ENCODE results near the gene ZPBP. TPM values are rescaled to one million over a fixed set of nuclear protein-coding genes. Genes with fewer than 3 reads are reported as not detected.

The ZPBP gene
- total RNA-seq, 1 donor from 2014 or later, result not detected

DNA sequence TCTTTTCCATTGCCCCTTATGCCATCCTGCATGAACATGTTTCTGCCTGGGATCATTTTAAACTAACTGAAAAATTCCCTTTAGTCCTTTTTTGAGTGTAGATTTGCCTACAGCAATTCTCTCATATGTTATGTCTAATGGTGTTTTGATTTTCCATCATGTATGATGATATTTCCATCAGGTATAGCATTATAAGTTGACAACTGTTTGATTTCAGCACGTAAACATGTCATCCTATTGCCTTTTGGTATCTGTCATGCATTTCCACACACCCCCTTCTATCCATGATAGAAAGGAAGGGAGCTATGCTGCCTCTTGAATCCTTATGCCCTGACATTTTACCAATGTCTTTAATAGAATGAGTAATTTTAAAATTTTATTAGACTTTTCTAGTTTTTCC lies 116.8 kb downstream of the ZPBP start:
- ATAC-seq, result no peak
- Histone ChIP-seq H3K9me3 (no peaks in the 10 kb centered on the region), H3K27ac (no peak overlapping the region), H3K4me1 (no peaks in the 10 kb centered on the region), H3K4me3 (no peak overlapping the region), H3K27me3 (no peaks in the 10 kb centered on the region), H3K36me3 (no peaks in the 10 kb centered on the region)
- TF ChIP-seq, protein P1, sequence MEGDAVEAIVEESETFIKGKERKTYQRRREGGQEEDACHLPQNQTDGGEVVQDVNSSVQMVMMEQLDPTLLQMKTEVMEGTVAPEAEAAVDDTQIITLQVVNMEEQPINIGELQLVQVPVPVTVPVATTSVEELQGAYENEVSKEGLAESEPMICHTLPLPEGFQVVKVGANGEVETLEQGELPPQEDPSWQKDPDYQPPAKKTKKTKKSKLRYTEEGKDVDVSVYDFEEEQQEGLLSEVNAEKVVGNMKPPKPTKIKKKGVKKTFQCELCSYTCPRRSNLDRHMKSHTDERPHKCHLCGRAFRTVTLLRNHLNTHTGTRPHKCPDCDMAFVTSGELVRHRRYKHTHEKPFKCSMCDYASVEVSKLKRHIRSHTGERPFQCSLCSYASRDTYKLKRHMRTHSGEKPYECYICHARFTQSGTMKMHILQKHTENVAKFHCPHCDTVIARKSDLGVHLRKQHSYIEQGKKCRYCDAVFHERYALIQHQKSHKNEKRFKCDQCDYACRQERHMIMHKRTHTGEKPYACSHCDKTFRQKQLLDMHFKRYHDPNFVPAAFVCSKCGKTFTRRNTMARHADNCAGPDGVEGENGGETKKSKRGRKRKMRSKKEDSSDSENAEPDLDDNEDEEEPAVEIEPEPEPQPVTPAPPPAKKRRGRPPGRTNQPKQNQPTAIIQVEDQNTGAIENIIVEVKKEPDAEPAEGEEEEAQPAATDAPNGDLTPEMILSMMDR (IDR thresholded peaks at IDR 0.05), result no peak
- intact Hi-C loops (cut with DNase I), result no loop called here
- DNase-seq, result no peak

DNA sequence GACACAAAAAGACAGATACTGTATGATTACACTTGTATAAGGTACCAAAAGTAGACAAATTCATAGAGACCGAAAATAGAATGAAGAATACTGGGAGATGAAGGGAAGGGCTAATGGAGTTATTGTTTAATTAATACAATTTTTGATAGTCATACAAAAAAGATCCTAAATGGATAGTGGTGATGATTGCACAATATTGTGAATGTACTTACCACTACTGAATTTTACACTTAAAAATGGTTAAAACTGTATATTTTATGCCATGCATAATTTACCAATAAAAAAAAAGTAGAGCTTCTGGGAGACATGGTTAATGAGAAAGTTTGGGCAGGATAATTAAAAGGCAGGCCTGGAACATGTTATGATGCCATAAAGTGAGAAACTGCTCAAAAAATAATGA lies 119.0 kb downstream of the ZPBP start:
- TF ChIP-seq, protein P1 (IDR thresholded peaks at IDR 0.05), result no peak
- intact Hi-C loops (cut with DNase I), result no loop called here
- Histone ChIP-seq H3K9me3 (no peaks in the 10 kb centered on the region), H3K27ac (no peak overlapping the region), H3K4me1 (no peaks in the 10 kb centered on the region), H3K27me3 (no peaks in the 10 kb centered on the region), H3K4me3 (no peak overlapping the region), H3K36me3 (no peaks in the 10 kb centered on the region)
- ATAC-seq, result no peak
- no peak for DNase-seq

DNA sequence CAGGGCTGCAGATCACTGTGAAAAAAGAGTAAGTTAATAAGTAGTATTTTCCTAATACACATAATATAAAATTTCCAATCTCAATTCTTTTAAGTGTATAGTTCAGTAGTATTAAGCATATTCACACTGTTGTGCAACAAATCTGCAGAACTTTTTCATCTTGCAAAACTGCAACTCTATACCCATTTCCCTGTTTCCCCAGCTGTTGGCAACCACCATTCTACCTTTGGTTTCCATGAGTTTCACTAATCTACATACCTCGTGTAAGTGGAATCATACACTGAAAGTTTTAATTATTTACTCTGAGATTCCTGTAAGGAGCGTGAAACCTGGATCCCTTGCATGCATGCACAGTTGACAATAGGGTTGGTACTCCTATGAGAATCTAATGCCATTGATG lies 155.4 kb downstream of the ZPBP start:
- DNase-seq, result no peak
- intact Hi-C loops (cut with DNase I), result no loop called here
- TF ChIP-seq, protein P1 (IDR thresholded peaks at IDR 0.05), result no peak
- no peaks in the 10 kb centered on the region for H3K27me3 ChIP-seq
- no peaks in the 10 kb centered on the region for H3K36me3 ChIP-seq
- no peaks in the 10 kb centered on the region for H3K4me1 ChIP-seq
- no peaks in the 10 kb centered on the region for H3K9me3 ChIP-seq
- no peak overlapping the region for H3K4me3 ChIP-seq
- no peak for ATAC-seq
- no peak overlapping the region for H3K27ac ChIP-seq

DNA sequence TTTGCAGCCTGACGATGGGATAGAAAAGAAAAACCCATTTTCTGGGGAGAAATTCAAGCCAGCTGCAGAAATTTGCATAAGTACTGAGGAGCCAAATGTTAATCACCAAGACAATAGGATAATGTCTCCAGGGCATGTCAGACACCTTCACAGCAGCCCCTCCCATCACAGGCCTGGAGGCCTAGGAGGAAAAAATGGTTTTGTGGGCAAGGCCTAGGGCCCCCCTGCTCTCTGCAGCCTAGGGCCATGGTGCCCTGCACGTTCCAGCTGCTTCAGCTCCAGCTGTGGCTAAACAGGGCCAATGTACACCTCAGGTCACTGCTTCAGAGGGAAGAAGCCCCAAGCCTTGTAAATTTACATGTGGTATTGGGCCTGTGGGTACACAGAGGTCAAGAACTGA lies 161.4 kb downstream of the ZPBP start:
- no peak for ATAC-seq
- TF ChIP-seq, protein P1 (IDR thresholded peaks at IDR 0.05), result no peak
- DNase-seq, result no peak

DNA sequence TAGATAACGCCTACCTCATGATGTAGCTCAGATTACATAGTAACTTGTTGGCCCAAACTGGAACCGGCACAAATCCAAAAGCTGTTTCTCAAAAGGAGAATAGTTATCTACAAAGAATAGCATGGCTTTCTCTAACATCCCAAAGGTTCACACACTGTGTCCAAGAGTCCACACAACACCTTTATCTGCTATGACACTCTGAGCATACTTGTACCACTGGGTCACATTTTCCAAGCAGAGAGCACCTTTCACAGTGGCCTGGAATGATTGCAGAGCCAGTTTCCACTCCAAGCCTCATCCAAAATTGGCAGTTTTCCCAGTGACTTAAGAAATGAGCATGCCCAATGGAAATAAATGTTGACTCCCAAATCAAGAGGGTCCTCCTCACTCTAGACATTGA lies 164.3 kb downstream of the ZPBP start:
- Histone ChIP-seq H3K4me1 (no peaks in the 10 kb centered on the region), H3K27me3 (no peaks in the 10 kb centered on the region), H3K27ac (no peak overlapping the region), H3K4me3 (no peak overlapping the region), H3K9me3 (peaks cover 3% of the 10 kb centered on the region), H3K36me3 (no peaks in the 10 kb centered on the region)
- ATAC-seq (no peak), DNase-seq (no peak)
- TF ChIP-seq, protein P1 (IDR thresholded peaks at IDR 0.05), result no peak
- intact Hi-C loops (cut with DNase I), result no loop called here

More for the DNA sequence above, 161.4 kb downstream of the ZPBP start:
- H3K27me3 ChIP-seq, result no peaks in the 10 kb centered on the region
- no peaks in the 10 kb centered on the region for H3K36me3 ChIP-seq
- no peaks in the 10 kb centered on the region for H3K4me1 ChIP-seq
- intact Hi-C loops (cut with DNase I), result no loop called here
- H3K27ac ChIP-seq, result no peak overlapping the region
- no peak overlapping the region for H3K4me3 ChIP-seq
- peaks cover 3% of the 10 kb centered on the region for H3K9me3 ChIP-seq

DNA sequence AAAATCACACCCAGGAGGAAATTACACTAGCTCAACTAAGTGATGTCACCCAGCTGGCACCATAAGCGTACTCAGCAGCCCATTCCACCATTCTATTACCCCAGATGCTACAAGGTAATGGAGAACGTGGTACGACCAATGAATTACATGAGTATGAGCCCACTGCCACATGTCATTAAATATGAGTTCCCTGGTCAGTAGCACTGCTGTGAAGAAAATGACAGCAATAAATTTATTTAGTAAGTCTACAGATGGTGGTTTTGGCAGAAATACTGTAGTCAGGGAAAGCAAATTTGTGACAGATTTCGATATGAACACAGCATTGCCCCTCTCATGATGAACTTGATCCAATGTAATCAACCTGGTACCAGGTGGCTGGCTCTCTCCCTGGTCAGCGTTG lies 165.4 kb downstream of the ZPBP start:
- intact Hi-C loops (cut with DNase I), result no loop called here
- no peak overlapping the region for H3K27ac ChIP-seq
- H3K9me3 ChIP-seq, result peaks cover 3% of the 10 kb centered on the region
- TF ChIP-seq, protein P1 (IDR thresholded peaks at IDR 0.05), result no peak
- no peak for DNase-seq
- H3K4me1 ChIP-seq, result no peaks in the 10 kb centered on the region
- no peaks in the 10 kb centered on the region for H3K27me3 ChIP-seq
- no peak for ATAC-seq
- H3K4me3 ChIP-seq, result no peak overlapping the region
- no peaks in the 10 kb centered on the region for H3K36me3 ChIP-seq

Measured in upper lobe of right lung (tissue), 1 donor.